ENCODE measurements around the gene RASA3. TPM values are rescaled to one million over a fixed set of nuclear protein-coding genes. Genes with fewer than 3 reads are reported as not detected.

Gene RASA3
- total RNA-seq, 4 donors from 2014 or later, result 25.0 to 43.1 (median 30.2) TPM

- Histone ChIP-seq H3K4me3 (no peak overlapping the region), H3K9me3 (no peaks in the 10 kb centered on the region), H3K4me1 (no peaks in the 10 kb centered on the region), H3K27me3 (no peaks in the 10 kb centered on the region), H3K36me3 (peaks cover 0 to 71% of the 10 kb centered on the region in 2 donors), H3K27ac (no peak overlapping the region)
- 90 to 91% methylated on average over 5 to 9 of the region's 19 CpGs for WGBS, 2 donors (ENCODE audit: low coverage in 1 of 2)
- no peak for TF ChIP-seq POLR2A (IDR thresholded peaks at IDR 0.05)
- TF ChIP-seq EP300 (IDR thresholded peaks at IDR 0.05), result no peak
- TF ChIP-seq CTCF (IDR thresholded peaks at IDR 0.05), result no peak
- TF ChIP-seq POLR2AphosphoS5 (IDR thresholded peaks at IDR 0.05), result no peak
- no peak for ATAC-seq
Measured at GRCh38 chr13:114011226-114011625, 121.2 kb downstream of the RASA3 start.

GRCh38 chr13:114010401-114011101 is 121.9 kb downstream of the RASA3 start:
- ATAC-seq, result no peak
- H3K27ac ChIP-seq, result no peak overlapping the region
- H3K9me3 ChIP-seq, result no peaks in the 10 kb centered on the region
- H3K27me3 ChIP-seq, result no peaks in the 10 kb centered on the region
- TF ChIP-seq EP300 (IDR thresholded peaks at IDR 0.05) (no peak), CTCF (IDR thresholded peaks at IDR 0.05) (no peak), POLR2A (IDR thresholded peaks at IDR 0.05) (no peak)
- no peak overlapping the region for H3K4me3 ChIP-seq
- H3K4me1 ChIP-seq, result no peaks in the 10 kb centered on the region
- 84% methylated on average over 19 of the region's 37 CpGs; no CpG with 5 or more reads in 1 of the 2 donors for WGBS, 2 donors (ENCODE audit: low coverage in 1 of 2)
- H3K36me3 ChIP-seq, result peaks cover 0 to 64% of the 10 kb centered on the region in 2 donors

- no peaks in the 10 kb centered on the region for H3K27me3 ChIP-seq
- H3K4me1 ChIP-seq, result no peaks in the 10 kb centered on the region
- no peak overlapping the region for H3K4me3 ChIP-seq
- no peaks in the 10 kb centered on the region for H3K9me3 ChIP-seq
- TF ChIP-seq CTCF (IDR thresholded peaks at IDR 0.05) (no peak), POLR2A (IDR thresholded peaks at IDR 0.05) (no peak), POLR2AphosphoS5 (IDR thresholded peaks at IDR 0.05) (no peak), EP300 (IDR thresholded peaks at IDR 0.05) (no peak)
- 87% methylated on average over 6 of the region's 31 CpGs; no CpG with 5 or more reads in 1 of the 2 donors for WGBS, 2 donors (ENCODE audit: low coverage in 1 of 2)
- no peak for ATAC-seq
- H3K27ac ChIP-seq, result no peak overlapping the region
- peaks cover 0 to 64% of the 10 kb centered on the region in 2 donors for H3K36me3 ChIP-seq
Measured at GRCh38 chr13:114009590-114010400, 122.6 kb downstream of the RASA3 start.

- no peak overlapping the region for H3K4me3 ChIP-seq
- no peak overlapping the region for H3K27ac ChIP-seq
- 90 to 98% methylated on average over 2 to 18 of the region's 33 CpGs for WGBS, 2 donors (ENCODE audit: low coverage in 1 of 2)
- ATAC-seq, result no peak
- H3K4me1 ChIP-seq, result no peaks in the 10 kb centered on the region
- peaks cover 0 to 57% of the 10 kb centered on the region in 2 donors for H3K36me3 ChIP-seq
- TF ChIP-seq CTCF (IDR thresholded peaks at IDR 0.05) (no peak), POLR2AphosphoS5 (IDR thresholded peaks at IDR 0.05) (no peak), POLR2A (IDR thresholded peaks at IDR 0.05) (no peak), EP300 (IDR thresholded peaks at IDR 0.05) (no peak)
- H3K27me3 ChIP-seq, result no peaks in the 10 kb centered on the region
- H3K9me3 ChIP-seq, result no peaks in the 10 kb centered on the region
Measured at GRCh38 chr13:114008964-114009589, 123.3 kb downstream of the RASA3 start.

Measured in gastroesophageal sphincter (tissue), 4 donors.